ENCODE measurements around the gene ARHGAP40.

DNA sequence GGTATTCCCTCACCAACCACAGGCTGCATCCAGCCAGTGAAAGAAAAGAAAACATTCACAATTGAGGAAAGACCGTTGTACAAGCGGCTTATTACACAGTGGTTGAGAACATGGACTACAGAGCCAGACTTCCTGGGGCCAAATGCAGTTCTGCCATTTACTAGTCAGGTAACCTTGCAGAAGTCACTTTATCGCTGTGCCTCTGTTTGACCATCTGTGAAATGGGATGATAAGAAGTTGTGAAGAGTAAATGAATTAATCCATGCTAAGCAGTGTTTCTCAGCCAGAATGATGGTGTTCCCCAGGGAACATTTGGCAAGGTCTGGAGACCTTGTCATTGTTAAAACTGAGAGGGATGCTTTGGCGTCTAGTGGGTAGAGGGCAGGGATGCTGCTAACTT lies 14.8 kb downstream of the ARHGAP40 start:
- TF ChIP-seq EZH2 (IDR thresholded peaks at IDR 0.05; ENCODE audit: borderline replicate concordance, low read length), result no peak
- TF ChIP-seq, protein P1, sequence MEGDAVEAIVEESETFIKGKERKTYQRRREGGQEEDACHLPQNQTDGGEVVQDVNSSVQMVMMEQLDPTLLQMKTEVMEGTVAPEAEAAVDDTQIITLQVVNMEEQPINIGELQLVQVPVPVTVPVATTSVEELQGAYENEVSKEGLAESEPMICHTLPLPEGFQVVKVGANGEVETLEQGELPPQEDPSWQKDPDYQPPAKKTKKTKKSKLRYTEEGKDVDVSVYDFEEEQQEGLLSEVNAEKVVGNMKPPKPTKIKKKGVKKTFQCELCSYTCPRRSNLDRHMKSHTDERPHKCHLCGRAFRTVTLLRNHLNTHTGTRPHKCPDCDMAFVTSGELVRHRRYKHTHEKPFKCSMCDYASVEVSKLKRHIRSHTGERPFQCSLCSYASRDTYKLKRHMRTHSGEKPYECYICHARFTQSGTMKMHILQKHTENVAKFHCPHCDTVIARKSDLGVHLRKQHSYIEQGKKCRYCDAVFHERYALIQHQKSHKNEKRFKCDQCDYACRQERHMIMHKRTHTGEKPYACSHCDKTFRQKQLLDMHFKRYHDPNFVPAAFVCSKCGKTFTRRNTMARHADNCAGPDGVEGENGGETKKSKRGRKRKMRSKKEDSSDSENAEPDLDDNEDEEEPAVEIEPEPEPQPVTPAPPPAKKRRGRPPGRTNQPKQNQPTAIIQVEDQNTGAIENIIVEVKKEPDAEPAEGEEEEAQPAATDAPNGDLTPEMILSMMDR (IDR thresholded peaks at IDR 0.05; ENCODE audit: low read length), result no peak

All from OCI-LY1 (cell line).